NOMO-1 (cell line): ENCODE results near the gene STAG3.

Experiments
- DNase-seq, 2 experiments: peaks; one replicate each; lab custom pipeline; 2025; ENCODE audit not compliant: unreplicated experiment in 2 of 2; lab: John Stamatoyannopoulos, UW

The STAG3 gene

GRCh38 chr7:100155553-100156317 lies 22.0 kb upstream of the STAG3 start:
- no peak for DNase-seq

GRCh38 chr7:100156331-100157068 lies 21.2 kb upstream of the STAG3 start:
- peak; percentile 28 to 45 for DNase-seq

- no peak for DNase-seq
Measured at GRCh38 chr7:100157069-100157333, 20.7 kb upstream of the STAG3 start.

GRCh38 chr7:100157334-100158228 lies 20.1 kb upstream of the STAG3 start:
- DNase-seq, result no peak

GRCh38 chr7:100158229-100159098 lies 19.3 kb upstream of the STAG3 start, which contains the start of gene TRAPPC14:
Gene TRAPPC14, minus strand, starts transcription at chr7:100158723. Its CDS starts 224 bp downstream, at chr7:100158499.
- DNase-seq, result peak; percentile 91 to 95

- DNase-seq, result no peak
Measured at GRCh38 chr7:100159099-100159623, 18.6 kb upstream of the STAG3 start.

- no peak for DNase-seq
Measured at GRCh38 chr7:100160067-100160466, 17.7 kb upstream of the STAG3 start.

- no peak for DNase-seq
Measured at GRCh38 chr7:100163006-100163531, 14.6 kb upstream of the STAG3 start.

GRCh38 chr7:100163871-100164270 lies 13.8 kb upstream of the STAG3 start:
- no peak for DNase-seq

- DNase-seq, result no peak
Measured at GRCh38 chr7:100166317-100166940, 11.3 kb upstream of the STAG3 start.

- no peak for DNase-seq
Measured at GRCh38 chr7:100166970-100167911, 10.5 kb upstream of the STAG3 start.

- no peak for DNase-seq
Measured at GRCh38 chr7:100167912-100168323, 9.8 kb upstream of the STAG3 start.

- no peak for DNase-seq
Measured at GRCh38 chr7:100169147-100169850, 8.4 kb upstream of the STAG3 start.

GRCh38 chr7:100170101-100170897 lies 7.4 kb upstream of the STAG3 start:
- DNase-seq, result no peak

- no peak for DNase-seq
Measured at GRCh38 chr7:100171087-100171681, 6.5 kb upstream of the STAG3 start.

GRCh38 chr7:100171840-100172239 lies 5.9 kb upstream of the STAG3 start:
- DNase-seq, result no peak
